SH-SY5Y (cell line): ENCODE results near the gene TEAD3.

ENCODE experiments used
- GATA2 ChIP-seq: IDR thresholded peaks from 2 replicates; pipeline ENCODE4 v1.6.1; 2011; ENCODE audit warnings: mild to moderate bottlenecking, low read depth, low read length
- GATA3 ChIP-seq: IDR thresholded peaks from 2 replicates; pipeline ENCODE4 v1.6.1; 2011; ENCODE audit warnings: low read depth, mild to moderate bottlenecking, low read length, moderate library complexity

DNA sequence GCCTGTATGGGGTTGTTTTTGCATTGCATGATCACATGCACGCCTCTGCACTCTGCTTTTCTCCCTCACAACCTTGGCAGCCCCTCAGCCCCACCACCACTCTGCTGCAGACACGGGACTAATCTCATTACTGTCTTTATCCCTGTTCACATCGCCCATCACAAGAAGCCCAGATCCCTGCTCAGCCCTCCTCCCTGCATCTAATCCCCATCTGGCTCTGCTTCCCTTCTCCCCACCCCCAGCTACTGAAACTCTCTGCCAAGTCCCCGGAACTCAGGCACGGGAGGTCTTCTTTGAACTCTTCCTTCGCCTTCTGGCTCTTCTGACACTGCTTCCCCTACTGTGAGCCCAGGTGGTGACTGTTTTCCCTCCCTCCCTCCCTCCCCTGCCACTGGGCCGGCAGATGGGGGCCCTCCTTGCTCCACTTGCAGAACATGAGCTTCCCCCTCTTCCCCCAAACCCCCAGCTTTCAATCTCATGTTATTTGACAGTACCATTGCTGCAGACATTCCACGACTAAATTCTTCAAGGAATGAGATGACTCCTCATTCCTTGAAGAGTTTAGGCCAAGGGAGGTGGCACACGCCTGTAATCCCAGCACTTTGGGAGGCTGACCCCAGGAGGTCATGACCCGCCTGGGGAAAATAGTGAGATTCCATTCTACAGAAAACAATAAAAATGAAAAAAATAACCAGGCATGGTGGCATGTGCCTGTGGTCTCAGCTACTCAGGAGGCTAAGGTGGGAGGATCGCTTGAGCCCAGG lies 37.7 kb upstream of the TEAD3 start:
- TF ChIP-seq GATA2 (peak; percentile 97), GATA3 (peak; percentile 70)
